ENCODE results near the gene BCAS3. TPM values are rescaled to one million over a fixed set of nuclear protein-coding genes. Genes with fewer than 3 reads are reported as not detected.

Gene BCAS3
- total RNA-seq, 6 experiments from 2014 or later, result 9.2 to 22.1 (median 14.2) TPM

DNA sequence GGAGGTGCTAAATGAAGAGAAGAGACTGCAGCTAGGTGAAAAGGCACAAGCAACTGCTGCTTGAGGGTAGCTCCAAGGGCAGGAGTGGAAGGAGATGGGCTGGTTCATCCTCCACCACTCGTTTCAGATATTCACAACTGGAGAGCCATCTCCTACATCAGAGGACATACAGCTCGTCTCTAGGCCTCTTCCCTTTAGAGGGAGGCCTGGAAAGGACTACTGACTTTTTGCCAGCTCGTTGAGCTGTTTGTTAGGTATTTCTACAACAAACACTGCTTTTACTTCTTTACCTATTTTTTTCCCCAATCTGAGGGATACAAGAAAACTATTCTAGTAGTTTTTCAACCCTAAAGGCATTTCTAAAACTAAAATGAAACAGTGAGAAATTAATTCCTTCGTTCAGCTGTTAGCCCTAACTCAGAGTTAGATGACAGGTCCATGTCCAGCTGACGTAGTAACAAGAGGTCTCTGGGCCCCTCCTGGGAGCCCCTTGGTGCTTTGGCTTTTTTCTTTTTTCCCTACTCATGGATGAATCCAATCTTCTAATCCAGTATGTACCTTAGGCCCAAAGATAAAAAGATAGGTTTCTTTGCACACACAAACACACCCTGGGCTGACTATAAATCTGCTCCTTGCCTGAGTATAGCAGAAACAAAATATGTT, 674.2 kb downstream of the BCAS3 start:
- no peak overlapping the region for H3K4me3 ChIP-seq
- DNase-seq (no peak), ATAC-seq (no peak)
- H3K4me1 ChIP-seq, result no peaks in the 10 kb centered on the region
- no peaks in the 10 kb centered on the region for H3K9me3 ChIP-seq
- 77% methylated on average over 5 of the region's 5 CpGs for WGBS (ENCODE audit: insufficient coverage, low coverage, low lambda C conversion rate, missing lambda C conversion rate)
- H3K36me3 ChIP-seq, result no peaks in the 10 kb centered on the region
- intact Hi-C loops (cut with DNase I), result no loop called here
- no peaks in the 10 kb centered on the region for H3K27me3 ChIP-seq
- TF ChIP-seq CTCF (IDR thresholded peaks at IDR 0.05), result no peak
- TF ChIP-seq POLR2A (IDR thresholded peaks at IDR 0.05), result no peak
- no peak overlapping the region for H3K27ac ChIP-seq

DNA sequence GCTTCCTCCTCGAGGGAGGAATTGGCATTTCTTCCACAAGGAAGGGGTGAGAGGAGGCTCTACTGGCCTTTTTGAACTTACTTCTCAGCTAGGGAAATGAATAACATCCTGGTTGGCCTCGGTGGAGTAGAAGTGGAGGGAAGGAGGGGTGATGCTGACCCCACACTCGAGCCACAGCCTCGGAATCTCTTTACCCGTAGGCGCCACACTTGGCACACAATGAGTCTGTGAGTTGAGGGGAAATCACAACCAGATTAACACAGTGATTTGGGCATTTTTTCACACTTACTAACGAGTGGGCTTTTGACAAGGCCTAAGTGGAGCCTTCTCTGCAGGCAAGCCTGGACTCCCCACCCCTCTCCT, 674.7 kb downstream of the BCAS3 start:
- ATAC-seq (peak in 3 of 4 donors; percentile 38 to 77 (median 63)), DNase-seq (no peak)
- Histone ChIP-seq H3K4me3 (no peak overlapping the region), H3K27me3 (no peaks in the 10 kb centered on the region), H3K36me3 (no peaks in the 10 kb centered on the region), H3K9me3 (no peaks in the 10 kb centered on the region), H3K27ac (no peak overlapping the region), H3K4me1 (no peaks in the 10 kb centered on the region)
- 63% methylated on average over 6 of the region's 7 CpGs for WGBS (ENCODE audit: insufficient coverage, low coverage, low lambda C conversion rate, missing lambda C conversion rate)
- intact Hi-C loops (cut with DNase I), result no loop called here
- TF ChIP-seq CTCF (IDR thresholded peaks at IDR 0.05) (no peak), POLR2A (IDR thresholded peaks at IDR 0.05) (no peak)

- ATAC-seq (peak in 1 of 4 donors; percentile 46), DNase-seq (no peak)
- Histone ChIP-seq H3K36me3 (no peaks in the 10 kb centered on the region), H3K27me3 (no peaks in the 10 kb centered on the region), H3K4me1 (no peaks in the 10 kb centered on the region), H3K4me3 (no peak overlapping the region), H3K27ac (no peak overlapping the region), H3K9me3 (no peaks in the 10 kb centered on the region)
- 86% methylated on average over 7 of the region's 12 CpGs for WGBS (ENCODE audit: insufficient coverage, low coverage, low lambda C conversion rate, missing lambda C conversion rate)
- TF ChIP-seq CTCF (IDR thresholded peaks at IDR 0.05) (no peak), POLR2A (IDR thresholded peaks at IDR 0.05) (no peak)
- intact Hi-C loops (cut with DNase I), result no loop called here
These were observed 675.3 kb downstream of the BCAS3 start for GRCh38 chr17:61352781-61353491.

GRCh38 chr17:61353615-61354014, 676.0 kb downstream of the BCAS3 start:
- Histone ChIP-seq H3K27me3 (no peaks in the 10 kb centered on the region), H3K4me1 (no peaks in the 10 kb centered on the region), H3K4me3 (no peak overlapping the region), H3K36me3 (no peaks in the 10 kb centered on the region), H3K27ac (no peak overlapping the region), H3K9me3 (no peaks in the 10 kb centered on the region)
- WGBS (ENCODE audit: insufficient coverage, low coverage, low lambda C conversion rate, missing lambda C conversion rate), result 86% methylated on average over 4 of the region's 12 CpGs
- ATAC-seq, result no peak
- DNase-seq, result no peak
- intact Hi-C loops (cut with DNase I), result no loop called here
- TF ChIP-seq CTCF (IDR thresholded peaks at IDR 0.05), result no peak
